Stomach smooth muscle (tissue), 2 donors: ENCODE measurements around the gene SKIDA1.

Experiments used
- H3K27ac ChIP-seq: one replicate; pipeline ENCODE4 v1.7.0; 2013; ENCODE audit warnings: mild to moderate bottlenecking, low read length, inconsistent platforms
- H3K27me3 ChIP-seq, 2 donors: one replicate each; pipeline ENCODE4 v1.7.0; 2013; ENCODE audit warnings: low read length in 2 of 2; ENCODE audit not compliant: insufficient read depth in 2 of 2, control insufficient read depth in 1 of 2
- H3K36me3 ChIP-seq, 2 donors: one replicate each; pipeline ENCODE4 v1.7.0; 2013; ENCODE audit warnings: low read length in 2 of 2; ENCODE audit not compliant: control insufficient read depth in 2 of 2, insufficient read depth in 2 of 2
- H3K4me1 ChIP-seq: one replicate; pipeline ENCODE4 v1.7.0; 2013; ENCODE audit warnings: low read length; ENCODE audit not compliant: control insufficient read depth, insufficient read depth
- H3K4me3 ChIP-seq, 2 donors: one replicate each; pipeline ENCODE4 v1.7.0; 2013; ENCODE audit warnings: low read length in 2 of 2
- H3K9ac ChIP-seq, 2 donors: one replicate each; pipeline ENCODE4 v1.7.0; 2013; ENCODE audit warnings: low read length in 2 of 2, mild to moderate bottlenecking in 1 of 2
- H3K9me3 ChIP-seq, 2 donors: one replicate each; pipeline ENCODE4 v1.7.0; 2013; ENCODE audit warnings: low read length in 2 of 2; ENCODE audit not compliant: control insufficient read depth in 2 of 2
- donor health status: healthy.
- donor health status: Pancreatic carcinoma.

The SKIDA1 gene

GRCh38 chr10:21468086-21468485, 57.4 kb downstream of the SKIDA1 start:
- no peaks in the 10 kb centered on the region for H3K27me3 ChIP-seq
- no peak overlapping the region for H3K27ac ChIP-seq
- H3K9me3 ChIP-seq: no peaks in the 10 kb centered on the region
- H3K4me1 ChIP-seq: no peaks in the 10 kb centered on the region
- no peak overlapping the region for H3K4me3 ChIP-seq
- H3K36me3 ChIP-seq: no peaks in the 10 kb centered on the region
- no peak overlapping the region for H3K9ac ChIP-seq

GRCh38 chr10:21467633-21468032, 57.8 kb downstream of the SKIDA1 start:
- Histone ChIP-seq H3K4me1 (no peaks in the 10 kb centered on the region), H3K27ac (no peak overlapping the region), H3K36me3 (no peaks in the 10 kb centered on the region), H3K27me3 (no peaks in the 10 kb centered on the region), H3K9me3 (no peaks in the 10 kb centered on the region), H3K4me3 (no peak overlapping the region), H3K9ac (no peak overlapping the region)

GRCh38 chr10:21464134-21464533, 61.3 kb downstream of the SKIDA1 start:
- H3K9me3 ChIP-seq: no peaks in the 10 kb centered on the region
- H3K36me3 ChIP-seq: no peaks in the 10 kb centered on the region
- H3K27me3 ChIP-seq: no peaks in the 10 kb centered on the region
- no peaks in the 10 kb centered on the region for H3K4me1 ChIP-seq
- no peak overlapping the region for H3K4me3 ChIP-seq
- no peak overlapping the region for H3K27ac ChIP-seq
- H3K9ac ChIP-seq: no peak overlapping the region
